ENCODE measurements around the gene FAR2. TPM values are rescaled to one million over a fixed set of nuclear protein-coding genes. Genes with fewer than 3 reads are reported as not detected.

Gene FAR2
- total RNA-seq, 1 donor = 5.6 TPM

DNA sequence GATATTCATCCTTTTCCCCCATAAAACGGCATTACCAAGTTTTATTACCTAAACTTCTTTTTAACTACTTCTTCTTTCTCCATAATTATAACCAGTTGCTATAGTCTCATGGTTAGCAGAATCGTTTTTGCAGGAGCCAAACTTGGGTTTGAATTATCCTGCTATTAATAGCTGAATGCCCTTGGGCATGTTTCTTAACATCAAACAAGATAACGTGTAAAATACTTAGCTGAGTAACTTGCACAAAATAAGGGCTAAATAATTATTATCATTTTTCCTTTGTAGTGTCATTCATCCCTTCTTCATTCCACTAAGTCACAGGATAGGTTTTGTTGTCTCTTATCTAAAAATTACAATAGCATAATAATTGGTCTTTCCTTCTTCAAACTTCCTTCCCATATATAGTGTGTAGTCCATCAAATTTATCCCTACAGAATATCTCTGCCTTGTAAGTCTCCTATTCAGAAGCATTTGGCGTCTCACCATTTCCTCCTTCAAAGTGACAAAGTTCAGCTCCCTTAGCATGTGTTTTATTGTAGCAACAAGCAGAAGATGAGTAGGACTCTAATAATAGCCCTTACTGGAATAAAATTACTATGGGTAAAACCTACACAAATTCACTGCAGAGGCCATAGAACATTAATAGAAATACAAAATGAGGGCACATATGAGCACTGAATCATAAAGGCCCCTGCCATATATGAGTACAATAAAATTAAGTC lies 63.8 kb downstream of the FAR2 start:
- no peak overlapping the region for H3K4me3 ChIP-seq (ENCODE audit: low read depth, low read length)
- TF ChIP-seq, protein P1, sequence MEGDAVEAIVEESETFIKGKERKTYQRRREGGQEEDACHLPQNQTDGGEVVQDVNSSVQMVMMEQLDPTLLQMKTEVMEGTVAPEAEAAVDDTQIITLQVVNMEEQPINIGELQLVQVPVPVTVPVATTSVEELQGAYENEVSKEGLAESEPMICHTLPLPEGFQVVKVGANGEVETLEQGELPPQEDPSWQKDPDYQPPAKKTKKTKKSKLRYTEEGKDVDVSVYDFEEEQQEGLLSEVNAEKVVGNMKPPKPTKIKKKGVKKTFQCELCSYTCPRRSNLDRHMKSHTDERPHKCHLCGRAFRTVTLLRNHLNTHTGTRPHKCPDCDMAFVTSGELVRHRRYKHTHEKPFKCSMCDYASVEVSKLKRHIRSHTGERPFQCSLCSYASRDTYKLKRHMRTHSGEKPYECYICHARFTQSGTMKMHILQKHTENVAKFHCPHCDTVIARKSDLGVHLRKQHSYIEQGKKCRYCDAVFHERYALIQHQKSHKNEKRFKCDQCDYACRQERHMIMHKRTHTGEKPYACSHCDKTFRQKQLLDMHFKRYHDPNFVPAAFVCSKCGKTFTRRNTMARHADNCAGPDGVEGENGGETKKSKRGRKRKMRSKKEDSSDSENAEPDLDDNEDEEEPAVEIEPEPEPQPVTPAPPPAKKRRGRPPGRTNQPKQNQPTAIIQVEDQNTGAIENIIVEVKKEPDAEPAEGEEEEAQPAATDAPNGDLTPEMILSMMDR (IDR thresholded peaks at IDR 0.05; ENCODE audit: insufficient read depth, low read depth, low read length) = no peak
- DNase-seq (ENCODE audit: low read depth) = peak; percentile 32

DNA sequence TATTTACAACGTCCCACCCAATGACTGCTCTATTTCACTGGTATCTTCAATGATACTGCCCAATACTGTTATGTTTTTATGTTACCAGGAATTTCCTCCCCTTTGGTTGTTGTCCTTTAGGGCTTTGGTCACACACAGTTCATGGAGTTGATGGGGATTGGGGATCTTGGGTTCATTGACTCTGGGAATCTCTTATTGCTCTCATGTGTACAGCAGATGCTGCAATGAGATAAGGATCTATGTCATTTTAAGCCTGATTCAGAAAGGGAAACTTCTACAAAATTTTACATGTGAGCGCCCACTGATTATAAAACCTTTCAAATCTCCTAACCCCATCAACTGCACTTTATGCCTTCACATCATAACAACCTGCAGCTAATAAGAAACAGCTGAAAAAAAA lies 67.2 kb downstream of the FAR2 start:
- TF ChIP-seq, protein P1 (IDR thresholded peaks at IDR 0.05; ENCODE audit: insufficient read depth, low read depth, low read length) = no peak
- DNase-seq (ENCODE audit: low read depth) = peak; percentile 32
- H3K4me3 ChIP-seq (ENCODE audit: low read depth, low read length) = no peak overlapping the region

GRCh38 chr12:29216797-29217575 lies 67.9 kb downstream of the FAR2 start:
- TF ChIP-seq, protein P1 (IDR thresholded peaks at IDR 0.05; ENCODE audit: insufficient read depth, low read depth, low read length) = no peak
- no peak overlapping the region for H3K4me3 ChIP-seq (ENCODE audit: low read depth, low read length)
- peak; percentile 11 for DNase-seq (ENCODE audit: low read depth)

DNA sequence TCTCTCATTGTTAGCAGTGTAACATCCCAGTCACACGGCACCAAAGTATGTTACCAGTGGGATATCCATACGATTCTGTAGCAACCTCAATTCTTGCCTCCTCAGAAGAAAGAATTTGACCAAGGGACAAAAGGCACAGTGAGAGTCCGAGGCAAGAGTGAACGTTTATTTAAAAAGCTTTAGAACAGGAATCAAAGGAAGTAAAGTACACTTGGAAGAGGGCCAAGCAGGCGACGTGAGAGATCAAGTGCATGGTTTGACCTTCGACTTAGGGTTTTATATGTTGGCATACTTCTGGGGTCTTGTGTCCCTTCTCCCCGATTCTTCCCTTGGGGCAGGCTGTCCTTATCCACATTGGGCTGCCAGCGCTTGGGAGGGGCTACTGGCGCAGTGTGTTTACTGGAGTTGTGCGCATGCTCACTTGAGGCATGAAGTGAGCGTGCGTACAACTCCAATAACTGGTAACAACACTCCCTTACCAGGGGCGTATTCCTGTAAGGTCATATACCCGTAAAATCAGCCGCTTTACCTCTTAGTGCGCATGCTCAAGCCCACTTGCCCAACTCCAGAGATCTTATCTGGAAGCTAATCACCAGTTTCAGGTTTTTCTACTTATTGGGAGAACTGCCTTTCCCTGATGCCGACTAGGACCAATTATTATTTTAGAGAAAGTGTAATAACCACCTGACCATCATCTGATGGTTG lies 71.7 kb downstream of the FAR2 start:
- H3K4me3 ChIP-seq (ENCODE audit: low read depth, low read length) = no peak overlapping the region
- TF ChIP-seq, protein P1 (IDR thresholded peaks at IDR 0.05; ENCODE audit: insufficient read depth, low read depth, low read length) = no peak
- peak; percentile 23 for DNase-seq (ENCODE audit: low read depth)

DNA sequence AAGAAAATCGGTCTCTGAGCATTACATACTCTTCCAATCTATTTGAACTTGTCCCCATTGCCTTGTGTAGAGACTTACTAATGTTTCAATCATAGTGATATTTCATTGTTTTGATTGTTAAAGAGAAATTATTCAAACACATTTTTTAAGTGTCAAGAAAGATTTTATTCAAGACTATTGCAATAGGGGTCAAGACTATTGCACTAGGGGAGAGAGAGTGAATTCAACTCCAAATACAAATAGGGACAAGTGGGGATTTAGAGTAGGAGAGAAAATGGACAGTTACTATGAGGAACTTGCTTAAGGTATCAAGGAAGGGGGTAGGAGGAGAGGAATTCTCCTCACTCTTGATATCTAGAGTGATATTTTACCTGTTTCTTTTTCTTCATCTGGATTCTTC lies 73.1 kb downstream of the FAR2 start:
- no peak for DNase-seq (ENCODE audit: low read depth)
- TF ChIP-seq, protein P1 (IDR thresholded peaks at IDR 0.05; ENCODE audit: insufficient read depth, low read depth, low read length) = no peak
- H3K4me3 ChIP-seq (ENCODE audit: low read depth, low read length) = no peak overlapping the region

- TF ChIP-seq, protein P1 (IDR thresholded peaks at IDR 0.05; ENCODE audit: insufficient read depth, low read depth, low read length) = no peak
- no peak overlapping the region for H3K4me3 ChIP-seq (ENCODE audit: low read depth, low read length)
- no peak for DNase-seq (ENCODE audit: low read depth)
These were observed 74.3 kb downstream of the FAR2 start for GRCh38 chr12:29223426-29223825.

Measured in fibroblast of villous mesenchyme (primary cell).